DMS79 (cell line): ENCODE data around the gene INTS11.

Experiments used
- DNase-seq: peaks from one replicate; lab custom pipeline; 2025; lab: John Stamatoyannopoulos, UW

The INTS11 gene

DNA sequence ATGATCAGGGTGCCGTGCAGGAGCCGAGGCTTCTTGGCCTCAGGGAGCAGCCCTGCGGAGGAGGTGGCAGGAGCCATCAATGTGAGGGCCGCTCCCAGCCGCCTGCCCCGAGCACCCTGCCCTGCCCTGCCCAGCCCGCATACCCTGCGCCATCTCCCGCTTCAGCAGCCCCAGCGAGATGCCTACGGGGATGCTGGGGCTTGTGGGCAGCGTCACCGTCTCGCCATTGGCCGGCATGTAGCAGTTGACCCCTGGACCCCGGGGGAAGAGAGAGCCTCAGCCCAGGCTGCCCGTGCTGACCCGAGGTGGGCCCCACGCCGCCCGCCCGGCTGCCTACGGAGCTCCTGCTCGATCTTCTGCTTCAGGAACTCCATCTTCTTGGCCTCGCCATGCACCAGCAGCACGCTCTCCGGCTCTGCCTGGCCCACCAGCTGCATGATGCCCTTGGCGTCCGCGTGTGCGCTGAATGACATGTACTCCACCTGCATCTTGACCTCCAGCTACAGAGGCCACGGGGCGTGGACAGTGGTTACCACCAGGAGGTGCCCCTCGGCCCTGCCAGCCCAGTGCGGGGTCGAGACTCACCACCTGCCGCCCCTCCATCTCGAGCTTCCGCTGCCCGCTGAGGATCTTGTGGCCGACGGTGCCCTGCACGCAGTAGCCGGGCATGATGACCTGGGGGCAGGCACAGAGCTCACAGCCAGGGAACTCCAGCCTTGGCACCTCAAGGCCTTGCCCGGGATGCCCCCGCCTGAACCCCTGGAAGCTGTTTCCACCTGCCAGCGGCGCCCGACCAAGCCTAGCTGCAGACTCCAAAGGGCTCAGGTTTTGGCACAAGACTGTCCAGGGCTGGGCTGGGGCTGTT is 11.8 kb downstream of the INTS11 start:
- no peak for DNase-seq

GRCh38 chr1:1311107-1312104 is 13.1 kb downstream of the INTS11 start:
- DNase-seq = no peak

- no peak for DNase-seq
These were observed 13.9 kb downstream of the INTS11 start for GRCh38 chr1:1310476-1311053.

DNA sequence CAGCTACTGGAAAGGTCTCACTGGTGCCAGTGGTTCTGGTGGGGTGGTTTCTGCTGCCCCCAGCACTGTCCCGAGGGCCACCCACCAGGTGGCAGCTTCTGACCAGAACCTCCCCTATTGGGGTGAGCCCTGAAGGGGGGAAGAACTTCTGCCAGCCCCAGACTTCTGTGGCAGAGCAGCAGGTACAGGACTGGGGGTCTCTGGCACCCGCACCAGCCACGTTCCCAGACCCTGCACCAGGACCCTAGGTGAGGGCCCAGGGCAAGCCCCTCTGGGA is 14.4 kb downstream of the INTS11 start:
- no peak for DNase-seq

- DNase-seq = no peak
These were observed 15.0 kb downstream of the INTS11 start for GRCh38 chr1:1309251-1310108.

DNA sequence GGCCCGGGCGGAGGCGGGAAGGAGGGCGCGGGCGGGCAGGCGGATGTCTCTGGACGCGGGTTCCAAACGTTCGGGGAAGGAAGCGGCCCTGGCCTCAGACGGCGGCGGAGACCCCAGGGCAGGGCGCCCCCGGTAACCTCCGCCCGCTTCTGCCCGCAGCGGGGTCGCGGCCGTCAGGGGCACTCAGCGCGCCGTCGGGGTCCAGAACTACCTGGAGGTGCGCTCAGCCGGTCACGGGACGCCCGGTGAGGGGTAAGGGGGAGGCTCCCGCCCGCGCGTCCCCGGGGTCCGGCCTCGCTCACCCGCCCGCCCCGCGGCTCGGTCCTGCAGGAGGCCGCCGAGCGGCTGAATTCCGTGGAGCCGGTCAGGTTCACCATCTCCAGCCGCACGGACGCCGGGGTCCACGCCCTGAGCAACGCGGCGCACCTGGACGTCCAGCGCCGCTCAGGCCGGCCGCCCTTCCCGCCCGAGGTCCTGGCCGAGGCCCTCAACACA is 15.7 kb downstream of the INTS11 start:
- no peak for DNase-seq

- DNase-seq = peak; percentile 75
These were observed 16.3 kb downstream of the INTS11 start, which contains the start of the genes ACAP3 and PUSL1 for GRCh38 chr1:1307923-1308755. Gene ACAP3, minus strand, starts transcription at chr1:1307930. Its CDS starts 115 bp downstream, at chr1:1307815. Gene PUSL1, plus strand, starts transcription at chr1:1308597. Its CDS starts 47 bp downstream, at chr1:1308644.

DNA sequence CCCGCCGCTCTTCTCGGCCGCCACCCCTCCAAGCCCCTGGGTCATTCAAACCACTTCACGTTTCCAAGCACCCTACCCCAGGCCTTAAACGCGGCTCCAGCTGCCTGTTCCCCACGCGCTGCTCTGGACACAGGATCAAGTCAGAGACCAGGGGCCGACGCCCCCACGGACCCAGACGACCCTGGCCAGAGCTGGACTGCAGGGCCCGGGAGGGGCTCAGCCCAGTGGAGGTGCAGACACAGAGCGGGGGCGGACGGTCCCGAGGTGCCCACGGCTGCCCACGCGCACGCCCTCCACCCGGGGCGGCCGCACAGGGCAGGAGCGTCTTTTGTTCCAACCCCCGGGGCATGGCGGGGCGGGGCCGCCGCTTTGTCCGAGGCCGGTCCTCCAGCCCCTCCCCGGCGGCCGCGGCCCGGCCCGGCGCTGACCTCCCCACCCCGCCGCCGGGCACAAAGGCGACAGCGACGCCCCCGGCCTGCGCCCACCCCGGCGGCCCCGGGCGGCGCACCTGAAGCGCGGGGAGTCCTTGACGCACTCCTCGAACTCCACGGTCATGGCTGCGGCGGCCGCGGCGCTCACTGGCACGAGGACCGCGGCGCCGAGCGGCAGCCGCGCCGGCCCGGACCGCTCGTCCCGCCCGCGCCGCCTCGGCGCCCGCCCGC is 17.1 kb downstream of the INTS11 start:
- DNase-seq = no peak

DNA sequence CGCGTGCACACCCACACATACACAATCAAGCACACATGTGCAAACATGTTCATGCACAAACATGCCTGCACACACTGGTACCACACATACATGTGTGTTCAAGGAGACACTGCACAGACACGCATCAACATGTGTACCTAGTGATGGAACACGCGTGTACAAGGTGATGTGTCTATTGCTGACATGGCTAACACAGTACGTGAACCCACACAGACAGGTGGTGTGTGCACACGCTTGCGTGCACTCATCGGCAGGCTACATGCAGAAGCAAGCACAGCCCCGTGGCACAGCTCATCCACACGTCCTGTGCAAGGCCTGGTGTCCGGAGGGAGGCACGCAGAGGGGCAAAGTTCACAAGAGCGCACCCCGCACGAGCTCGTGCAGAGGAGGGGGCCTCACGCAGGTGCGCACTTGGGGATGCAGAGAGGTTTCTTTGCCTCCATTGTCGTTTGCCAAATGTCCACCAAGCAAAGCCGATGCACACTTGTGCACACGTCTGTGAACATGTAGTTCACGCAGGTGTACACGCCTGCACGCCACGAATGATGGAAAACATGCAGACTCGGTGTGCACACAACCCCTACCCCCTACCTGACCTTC is 17.7 kb downstream of the INTS11 start:
- no peak for DNase-seq

GRCh38 chr1:1306070-1306660 is 18.3 kb downstream of the INTS11 start:
- DNase-seq = peak; percentile 4

DNA sequence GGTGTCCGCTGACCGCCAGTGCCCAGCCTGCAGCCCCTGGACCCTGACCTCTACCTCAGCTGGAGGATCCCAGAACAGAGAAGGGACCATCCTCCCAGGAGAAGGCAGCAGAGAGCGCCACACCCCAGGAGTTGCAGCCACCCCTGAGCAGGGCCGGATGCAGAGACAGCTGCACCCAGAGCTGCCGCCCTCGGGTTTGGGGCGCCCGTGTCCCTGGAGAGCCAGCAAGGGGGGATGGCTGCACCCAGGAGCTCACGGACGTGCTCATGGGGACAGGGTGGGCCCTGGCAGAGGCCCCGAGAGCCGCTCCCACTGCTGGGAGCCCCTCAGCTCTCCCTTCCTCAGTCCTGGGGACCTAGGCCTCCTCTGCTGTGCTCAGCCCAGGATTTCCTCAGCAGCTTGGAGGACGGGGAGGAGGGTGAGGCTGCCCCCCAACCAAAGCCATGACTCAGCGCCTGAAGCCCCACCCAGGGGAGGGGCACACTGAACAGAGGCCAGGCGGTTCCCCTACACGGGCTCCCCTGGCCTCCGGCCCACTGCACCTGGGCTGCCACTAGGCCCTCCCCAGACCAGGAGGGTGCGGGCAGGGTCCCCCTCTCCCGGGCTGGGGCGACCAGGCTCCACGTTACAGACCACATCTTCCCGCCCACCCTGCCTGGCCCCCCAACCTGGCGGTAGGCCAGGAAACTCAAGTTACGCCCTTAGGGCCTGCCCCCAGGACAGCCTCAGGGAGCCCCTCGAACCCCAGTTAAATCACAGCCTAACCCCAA is 19.0 kb downstream of the INTS11 start:
- peak; percentile 17 for DNase-seq

DNA sequence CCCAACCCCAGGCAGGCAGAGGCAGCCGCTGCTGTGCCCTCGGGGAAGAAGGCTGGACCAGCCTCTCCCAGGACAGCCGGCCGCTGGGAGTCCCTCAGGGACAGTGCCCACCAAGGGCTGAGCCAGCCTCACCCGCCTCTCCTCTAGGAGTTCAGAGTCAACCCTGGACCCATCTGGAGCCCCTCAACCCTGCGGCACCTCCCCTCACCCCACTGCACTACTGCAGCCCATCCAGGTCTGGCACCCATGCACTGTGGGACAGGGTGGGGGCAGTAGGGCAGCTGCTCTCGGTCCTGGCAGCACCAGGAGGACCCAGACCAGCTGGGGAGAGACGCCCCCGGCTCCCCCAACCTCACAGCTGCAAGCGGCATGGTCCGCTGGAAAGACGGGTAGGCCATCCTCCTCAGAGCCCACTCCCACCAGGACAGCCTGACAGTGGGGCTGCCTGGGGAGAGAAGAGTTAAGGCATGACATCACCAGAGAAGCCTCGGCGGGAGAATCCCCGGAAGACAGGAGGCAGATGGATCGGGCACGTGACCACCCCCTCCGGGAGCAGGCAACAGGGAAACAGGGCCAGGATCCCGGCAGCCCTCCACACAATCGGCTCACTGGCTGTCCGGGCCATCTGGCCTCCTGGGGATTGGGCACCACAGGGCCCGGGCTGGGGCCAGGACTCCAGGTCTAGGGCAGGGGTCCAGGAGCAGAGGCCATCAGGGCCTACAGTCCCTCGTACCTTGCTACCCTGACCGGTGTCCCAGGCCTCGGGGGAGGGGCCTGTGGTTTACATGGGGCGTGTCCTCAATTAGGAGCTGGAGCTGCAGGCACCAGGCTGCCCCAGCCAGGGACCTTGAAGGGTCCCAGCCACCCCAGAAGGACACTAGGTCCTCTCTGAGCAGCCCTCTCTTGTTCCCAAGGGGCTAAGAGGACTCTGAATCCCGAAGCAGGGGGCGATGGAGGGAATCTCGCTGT is 19.8 kb downstream of the INTS11 start:
- peak; percentile 29 for DNase-seq

DNA sequence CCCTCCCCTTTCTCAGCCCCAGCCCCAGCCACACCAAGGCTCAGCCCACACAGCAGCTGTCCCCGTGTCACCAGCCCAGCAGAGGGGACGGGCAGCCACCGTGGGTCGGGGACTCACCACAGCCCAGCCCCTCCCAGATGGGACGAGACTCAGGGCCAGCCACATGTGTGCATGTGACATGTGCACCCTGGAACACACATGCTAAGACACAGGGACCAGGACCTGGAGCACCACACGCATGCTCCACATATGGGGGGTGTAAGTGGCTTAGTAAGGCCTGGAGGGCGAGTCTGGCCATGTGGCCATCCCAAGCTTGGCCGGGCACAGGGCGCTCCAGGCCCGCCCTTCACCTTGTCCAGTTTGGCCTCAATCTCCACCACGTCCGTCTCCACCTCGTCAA is 20.7 kb downstream of the INTS11 start:
- DNase-seq = no peak

DNA sequence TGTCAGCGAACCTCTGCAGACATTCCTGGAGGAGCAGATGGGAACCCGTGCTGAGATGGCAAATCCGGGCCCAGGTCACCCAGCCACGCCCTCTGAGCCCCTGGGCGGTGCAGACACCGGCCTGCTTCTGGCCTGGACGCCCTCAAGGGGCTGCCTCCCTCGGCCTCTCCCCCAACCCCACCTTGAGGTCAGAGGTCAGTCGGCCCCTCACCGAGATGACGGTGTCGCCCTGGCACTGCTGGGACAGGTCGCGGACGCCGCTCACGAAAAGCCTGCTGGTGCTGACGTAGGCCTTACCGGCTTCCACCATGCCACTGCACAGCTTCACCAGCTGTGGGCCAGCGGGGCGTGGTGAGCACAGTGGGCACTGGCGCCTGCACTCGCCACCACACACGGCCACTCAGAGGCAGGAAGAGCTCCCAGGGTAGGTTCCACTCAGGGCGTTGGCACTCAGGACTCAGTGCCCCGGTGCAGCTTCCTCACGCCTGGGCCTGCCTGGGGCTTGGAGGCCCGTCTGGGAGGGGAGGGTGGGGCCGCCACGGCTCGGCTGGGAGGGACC is 21.4 kb downstream of the INTS11 start:
- DNase-seq = peak; percentile 5

DNA sequence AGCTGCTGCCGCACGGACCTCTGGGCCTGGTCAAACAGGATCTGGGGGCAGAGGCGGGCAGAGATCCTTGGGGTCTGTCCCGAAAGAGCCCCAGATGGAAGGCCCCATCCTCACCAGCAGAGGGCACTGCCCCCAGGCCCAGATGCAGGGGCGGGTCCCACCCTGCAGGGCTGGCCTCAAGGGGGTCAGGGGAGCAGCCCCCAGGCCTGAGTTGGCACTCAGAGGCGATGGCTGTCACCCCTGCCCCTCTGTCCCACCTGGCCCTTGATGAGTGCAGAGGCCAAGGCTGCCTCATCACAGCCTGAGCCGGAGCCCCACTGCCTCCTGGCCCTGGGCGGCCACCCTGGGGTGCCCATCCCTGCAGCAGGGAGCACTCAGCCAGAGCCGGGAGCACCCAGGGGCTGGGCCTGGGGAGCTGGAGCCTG is 22.4 kb downstream of the INTS11 start:
- no peak for DNase-seq

DNA sequence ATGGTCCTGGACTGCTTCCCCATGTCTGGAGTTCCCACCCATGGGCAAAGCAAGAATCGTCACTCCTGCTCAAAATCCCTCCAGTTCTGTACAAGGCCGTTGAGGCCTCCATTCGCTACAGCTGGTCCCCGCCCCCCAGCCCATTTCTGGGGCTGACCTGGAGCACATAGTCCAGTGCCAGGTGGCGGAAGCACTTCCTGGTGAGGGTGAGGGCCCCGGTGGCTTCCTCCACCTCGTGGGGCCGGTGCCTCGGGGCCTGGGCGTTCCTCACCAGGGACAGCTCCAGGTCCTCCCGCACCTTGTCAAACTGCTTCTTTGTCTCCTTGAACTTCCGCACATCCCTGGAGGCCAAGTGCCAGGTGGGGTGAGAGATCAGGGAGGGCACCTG is 24.1 kb downstream of the INTS11 start:
- DNase-seq = no peak
